Spleen (tissue), 11 donors: ENCODE results near the gene PIK3C3. TPM values are rescaled to one million over a fixed set of nuclear protein-coding genes. Genes with fewer than 3 reads are reported as not detected.

Experiments
- DNase-seq: peaks from one replicate; pipeline ENCODE4 v3.0.0-alpha.2; 2020
- H3K27ac ChIP-seq, 8 donors: fragments of 200-600 bp; sonication (generic) in 7 of 8; 1 replicate in 4 of 8; 2 replicates in 4 of 8; pipeline versions ENCODE4 v1.5.0 to v1.8.0; 2016 to 2021; ENCODE audit warnings: inconsistent platforms in 4 of 8, mild to moderate bottlenecking in 4 of 8, moderate library complexity in 1 of 8
- H3K27me3 ChIP-seq, 7 donors: fragments of 200-600 bp; sonication (generic) in 6 of 7; replicated peaks in 1 of 7; 1 replicate in 4 of 7; 2 replicates in 3 of 7; pipeline versions ENCODE4 v1.5.0 to v1.8.0; 2016 to 2021; ENCODE audit warnings: inconsistent platforms in 3 of 7, mild to moderate bottlenecking in 1 of 7
- H3K36me3 ChIP-seq, 6 donors: fragments of 200-600 bp; sonication (generic) in 5 of 6; 1 replicate in 4 of 6; 2 replicates in 2 of 6; pipeline versions ENCODE4 v1.5.0 to v1.8.0; 2016 to 2021; ENCODE audit warnings: inconsistent platforms in 2 of 6
- H3K4me1 ChIP-seq, 6 donors: fragments of 200-600 bp; sonication (generic) in 5 of 6; 1 replicate in 3 of 6; 2 replicates in 3 of 6; pipeline versions ENCODE4 v1.5.0 to v1.8.0; 2016 to 2021; ENCODE audit warnings: inconsistent platforms in 3 of 6
- H3K4me3 ChIP-seq, 8 donors: fragments of 200-600 bp; sonication (generic) in 7 of 8; 1 replicate in 4 of 8; 2 replicates in 4 of 8; pipeline versions ENCODE4 v1.5.0 to v1.8.0; 2016 to 2021; ENCODE audit warnings: inconsistent platforms in 4 of 8, mild to moderate bottlenecking in 4 of 8, moderate library complexity in 2 of 8
- H3K9me3 ChIP-seq, 8 donors: fragments of 200-600 bp; sonication (generic) in 7 of 8; 1 replicate in 4 of 8; 2 replicates in 4 of 8; pipeline versions ENCODE4 v1.5.0 to v1.8.0; 2016 to 2021; ENCODE audit warnings: inconsistent platforms in 4 of 8
- POLR2A ChIP-seq, 3 donors: fragments of 450-650 bp; IDR thresholded peaks; one replicate each; pipeline ENCODE4 v1.5.1; 2017; ENCODE audit warnings: antibody characterized with exemption in 3 of 3, mild to moderate bottlenecking in 1 of 3
- POLR2AphosphoS5 ChIP-seq, 3 donors: sonication (generic); formaldehyde crosslinking; IDR thresholded peaks; one replicate each; pipeline ENCODE4 v1.5.1; 2017; ENCODE audit warnings: antibody characterized with exemption in 3 of 3
- WGBS, 5 donors: extraction: QIAGEN DNeasy Blood & Tissue Kit in 3 of 5; methylation state at CpG; one replicate each; pipeline versions ENCODE4 v1.1.5 to v1.1.7; 2013 to 2018; 5-methylcytosine and 5-hydroxymethylcytosine counted together
- intact Hi-C: fragments of 100-400 bp; cut with DNase I; formaldehyde crosslinking; loops from one replicate; pipeline ENCODE4 v1.15.0; 2023; ENCODE audit warnings: low total_unique reads
- polyA plus RNA-seq, 3 donors: library from polyadenylated mRNA; stranded (reverse); fragments of 200-250 nt; gene quantifications; one replicate each; pipeline ENCODE4 v1.2.1, GENCODE V29; 2013
- total RNA-seq, 7 donors: library from RNA; depleted of rRNA in 3 of 7; stranded (reverse); fragments of >200 nt in 3 of 7; fragmentation: NEBNext Ultra II Directional in 4 of 7; extraction: Animal tissue kit (Norgen Biotek cat#: 25700) in 4 of 7; gene quantifications; one replicate each; pipeline versions ENCODE4 v1.1.0 to v1.2.1, GENCODE V29; 2016 to 2021
- TF ChIP-seq, protein P1 (sequence below), 11 experiments: fragments of 200-600 bp in 7 of 11; fragments of 450-650 bp in 4 of 11; sonication (generic) in 4 of 11; IDR thresholded peaks in 8 of 11; conservative IDR thresholded peaks in 3 of 11; 1 replicate in 7 of 11; 2 replicates in 4 of 11; pipeline versions ENCODE4 v1.4.0 to v1.8.0; 2016 to 2021; ENCODE audit warnings: antibody characterized with exemption in 11 of 11, inconsistent platforms in 4 of 11, mild to moderate bottlenecking in 1 of 11
- donor health status: healthy with polysubstance abuse.
- donor health status: DM: no; HTN: no; CAD: no; lungs with moderate emphysema.
- donor health status: DM: no; HTN: no; CAD: no.
- donor health status: Bipolar disorder and iron deficiency.
- donor health status: healthy.
- donor health status: DM: no; HTN: no; CAD: no.
- donor health status: DM: yes; HTN: yes; CAD: no.

The PIK3C3 gene
- total and polyA plus RNA-seq, 10 donors: 22.8 to 77.3 (median 62.2) TPM

DNA sequence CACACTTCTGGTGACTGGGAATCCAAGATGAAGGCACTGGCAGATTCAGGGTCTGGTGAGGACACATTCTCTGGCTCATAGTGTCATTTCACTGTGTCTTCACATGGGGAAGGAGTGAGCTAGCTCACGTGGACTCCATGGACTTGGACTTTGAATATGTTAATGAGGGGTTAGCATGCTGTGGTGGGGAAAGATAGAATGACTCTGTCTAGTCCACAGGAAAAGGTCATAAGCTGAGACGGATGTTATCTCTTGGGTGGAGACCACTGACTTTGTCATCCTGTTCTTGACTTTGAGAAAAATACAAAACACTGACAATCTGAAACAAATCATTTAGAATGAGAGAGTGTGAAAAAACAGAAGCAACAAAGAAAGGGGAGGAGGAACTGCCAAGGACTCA lies 145.9 kb downstream of the PIK3C3 start:
- no peaks in the 10 kb centered on the region for H3K4me1 ChIP-seq
- H3K9me3 ChIP-seq: no peaks in the 10 kb centered on the region
- no peak overlapping the region for H3K27ac ChIP-seq
- no peak for DNase-seq
- intact Hi-C loops: no loop called here
- H3K36me3 ChIP-seq: no peaks in the 10 kb centered on the region
- TF ChIP-seq, protein P1, sequence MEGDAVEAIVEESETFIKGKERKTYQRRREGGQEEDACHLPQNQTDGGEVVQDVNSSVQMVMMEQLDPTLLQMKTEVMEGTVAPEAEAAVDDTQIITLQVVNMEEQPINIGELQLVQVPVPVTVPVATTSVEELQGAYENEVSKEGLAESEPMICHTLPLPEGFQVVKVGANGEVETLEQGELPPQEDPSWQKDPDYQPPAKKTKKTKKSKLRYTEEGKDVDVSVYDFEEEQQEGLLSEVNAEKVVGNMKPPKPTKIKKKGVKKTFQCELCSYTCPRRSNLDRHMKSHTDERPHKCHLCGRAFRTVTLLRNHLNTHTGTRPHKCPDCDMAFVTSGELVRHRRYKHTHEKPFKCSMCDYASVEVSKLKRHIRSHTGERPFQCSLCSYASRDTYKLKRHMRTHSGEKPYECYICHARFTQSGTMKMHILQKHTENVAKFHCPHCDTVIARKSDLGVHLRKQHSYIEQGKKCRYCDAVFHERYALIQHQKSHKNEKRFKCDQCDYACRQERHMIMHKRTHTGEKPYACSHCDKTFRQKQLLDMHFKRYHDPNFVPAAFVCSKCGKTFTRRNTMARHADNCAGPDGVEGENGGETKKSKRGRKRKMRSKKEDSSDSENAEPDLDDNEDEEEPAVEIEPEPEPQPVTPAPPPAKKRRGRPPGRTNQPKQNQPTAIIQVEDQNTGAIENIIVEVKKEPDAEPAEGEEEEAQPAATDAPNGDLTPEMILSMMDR (IDR thresholded peaks at IDR 0.05 in 8 of 11, conservative IDR thresholded peaks at IDR 0.05 in 3 of 11): no peak
- TF ChIP-seq POLR2A (IDR thresholded peaks at IDR 0.05): no peak
- no peak for TF ChIP-seq POLR2AphosphoS5 (IDR thresholded peaks at IDR 0.05)
- H3K27me3 ChIP-seq: no peaks in the 10 kb centered on the region
- 42 to 64% (median 50%) methylated on average over 2 of the region's 2 CpGs for WGBS, 5 donors
- no peak overlapping the region for H3K4me3 ChIP-seq

DNA sequence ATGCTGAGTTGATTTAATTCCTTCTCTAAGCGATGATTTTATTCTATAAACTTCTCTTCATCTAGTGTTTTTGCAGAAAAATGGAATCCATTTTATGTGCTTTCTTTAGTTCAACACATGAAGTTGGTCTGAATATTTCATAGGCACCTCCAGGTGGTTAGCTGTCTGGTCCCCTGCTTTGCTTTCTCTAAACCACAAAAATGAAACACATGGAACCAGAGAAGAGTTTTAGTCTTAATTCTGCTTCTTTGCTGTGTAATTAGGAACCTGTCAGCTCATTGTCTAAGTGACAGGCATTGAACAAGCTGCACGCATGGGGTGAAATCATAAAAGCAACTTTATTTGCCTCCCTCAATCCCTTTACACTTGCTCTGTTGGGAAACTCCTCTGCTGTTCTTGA lies 150.4 kb downstream of the PIK3C3 start:
- no peak overlapping the region for H3K27ac ChIP-seq
- DNase-seq: no peak
- intact Hi-C loops: no loop called here
- H3K4me3 ChIP-seq: no peak overlapping the region
- H3K36me3 ChIP-seq: no peaks in the 10 kb centered on the region
- WGBS, 5 donors: 87 to 97% (median 92%) methylated on average over 2 of the region's 2 CpGs
- TF ChIP-seq POLR2AphosphoS5 (IDR thresholded peaks at IDR 0.05) (no peak), POLR2A (IDR thresholded peaks at IDR 0.05) (no peak)
- TF ChIP-seq, protein P1 (IDR thresholded peaks at IDR 0.05 in 8 of 11, conservative IDR thresholded peaks at IDR 0.05 in 3 of 11): no peak
- no peaks in the 10 kb centered on the region for H3K4me1 ChIP-seq
- no peaks in the 10 kb centered on the region for H3K9me3 ChIP-seq
- H3K27me3 ChIP-seq: no peaks in the 10 kb centered on the region

DNA sequence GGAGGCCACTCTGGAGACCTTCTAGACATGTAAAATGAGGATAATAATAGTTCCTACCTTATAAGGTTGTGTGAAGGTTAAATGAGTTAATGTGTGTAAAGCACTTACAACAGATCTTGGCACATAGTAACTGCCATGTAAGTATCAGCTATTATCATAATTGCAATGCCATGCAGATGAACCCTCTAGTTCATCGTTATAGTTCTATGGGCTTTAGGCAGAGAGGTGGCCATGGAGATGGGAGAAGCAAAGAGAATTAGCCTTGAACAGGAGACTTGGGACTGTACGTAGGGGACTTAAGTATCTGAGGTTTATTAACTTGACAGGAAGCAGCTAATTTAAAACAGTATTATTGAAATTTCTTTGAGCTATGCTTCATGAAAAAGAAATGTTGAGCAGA lies 151.8 kb downstream of the PIK3C3 start:
- WGBS, 5 donors: 36 to 86% (median 68%) methylated on average over 2 of the region's 2 CpGs
- no peak overlapping the region for H3K27ac ChIP-seq

DNA sequence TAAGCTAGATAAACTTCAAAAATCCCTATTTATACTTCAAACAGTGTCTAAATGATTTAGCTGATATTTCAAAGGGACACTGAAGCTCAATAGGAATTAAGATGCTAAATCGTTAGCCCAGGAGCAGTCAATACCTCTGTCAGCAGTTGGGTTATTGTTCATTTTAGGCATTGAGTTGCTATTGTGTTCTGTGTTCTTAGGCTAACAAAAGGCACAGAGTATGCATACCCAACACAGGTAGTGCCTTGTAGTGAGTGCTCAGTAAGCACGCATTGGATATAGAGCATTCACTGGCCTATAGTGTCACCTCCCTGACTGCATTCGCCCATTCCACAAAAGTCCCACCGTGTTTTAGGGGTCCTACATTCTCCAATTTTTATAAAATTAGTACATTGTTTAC lies 152.3 kb downstream of the PIK3C3 start:
- Histone ChIP-seq H3K4me1 (no peaks in the 10 kb centered on the region), H3K27me3 (no peaks in the 10 kb centered on the region), H3K27ac (no peak overlapping the region), H3K9me3 (no peaks in the 10 kb centered on the region), H3K36me3 (no peaks in the 10 kb centered on the region), H3K4me3 (no peak overlapping the region)
- TF ChIP-seq, protein P1 (IDR thresholded peaks at IDR 0.05 in 8 of 11, conservative IDR thresholded peaks at IDR 0.05 in 3 of 11): no peak
- TF ChIP-seq POLR2A (IDR thresholded peaks at IDR 0.05): no peak
- intact Hi-C loops: no loop called here
- DNase-seq: no peak
- 90 to 93% (median 91%) methylated on average over 4 of the region's 4 CpGs for WGBS, 5 donors

More for the DNA sequence above, 151.8 kb downstream of the PIK3C3 start:
- intact Hi-C loops: no loop called here
- Histone ChIP-seq H3K27me3 (no peaks in the 10 kb centered on the region), H3K36me3 (no peaks in the 10 kb centered on the region), H3K4me3 (no peak overlapping the region), H3K9me3 (no peaks in the 10 kb centered on the region), H3K4me1 (no peaks in the 10 kb centered on the region)
- no peak for DNase-seq
- TF ChIP-seq POLR2AphosphoS5 (IDR thresholded peaks at IDR 0.05) (no peak), POLR2A (IDR thresholded peaks at IDR 0.05) (no peak)
- TF ChIP-seq, protein P1 (IDR thresholded peaks at IDR 0.05 in 8 of 11, conservative IDR thresholded peaks at IDR 0.05 in 3 of 11): no peak
